HepG2 (cell line): ENCODE measurements around the gene EIF6. TPM values are rescaled to one million over a fixed set of nuclear protein-coding genes. Genes with fewer than 3 reads are reported as not detected.

Source experiments
- CAMTA2 ChIP-seq: sonication (generic); formaldehyde crosslinking; IDR thresholded peaks from 2 replicates; pipeline ENCODE4 v1.4.0; 2020; ENCODE audit warnings: mild to moderate bottlenecking, missing genetic modification reagents, borderline replicate concordance
- CTCF ChIP-seq: sonication (generic); formaldehyde crosslinking; IDR thresholded peaks from 2 replicates; pipeline ENCODE4 v1.5.0; 2020; ENCODE audit warnings: mild to moderate bottlenecking, missing genetic modification reagents, moderate library complexity
- ELF4 ChIP-seq: sonication (generic); formaldehyde crosslinking; IDR thresholded peaks from 2 replicates; pipeline ENCODE4 v1.5.0; 2020; ENCODE audit warnings: missing genetic modification reagents, mild to moderate bottlenecking, moderate library complexity, borderline replicate concordance
- MAFF ChIP-seq: IDR thresholded peaks from 2 replicates; pipeline ENCODE4 v1.6.1; 2011; ENCODE audit warnings: low read depth, low read length, improper control_type of control experiment
- MAFG ChIP-seq: sonication (generic); formaldehyde crosslinking; IDR thresholded peaks from 2 replicates; pipeline ENCODE4 v1.5.1; 2020; ENCODE audit warnings: mild to moderate bottlenecking, missing genetic modification reagents
- NR2F6 ChIP-seq, 2 experiments: IDR thresholded peaks; 2 replicates each; pipeline ENCODE4 v1.6.1; 2016; ENCODE audit warnings: antibody characterized with exemption in 1 of 2, mild to moderate bottlenecking in 1 of 2
- PAXIP1 ChIP-seq: sonication (generic); formaldehyde crosslinking; conservative IDR thresholded peaks from 2 replicates; pipeline ENCODE4 v1.4.0; 2020; ENCODE audit warnings: mild to moderate bottlenecking, missing genetic modification reagents, moderate library complexity
- SMAD1 ChIP-seq: sonication (generic); formaldehyde crosslinking; IDR thresholded peaks from 2 replicates; pipeline ENCODE4 v1.4.0; 2020; ENCODE audit warnings: missing genetic modification reagents, low read depth, mild to moderate bottlenecking, borderline replicate concordance
- TFDP1 ChIP-seq: IDR thresholded peaks from 2 replicates; pipeline ENCODE4 v1.6.1; 2016; ENCODE audit warnings: missing compliant biosample characterization, missing genetic modification reagents, borderline replicate concordance
- TP53 ChIP-seq: sonication (generic); formaldehyde crosslinking; conservative IDR thresholded peaks from 2 replicates; pipeline ENCODE4 v1.4.0; 2020; ENCODE audit warnings: missing genetic modification reagents
- TRIM24 ChIP-seq: sonication (generic); formaldehyde crosslinking; IDR thresholded peaks from 2 replicates; pipeline ENCODE4 v1.8.0; 2022; ENCODE audit warnings: mild to moderate bottlenecking, missing genetic modification reagents
- ZBTB4 ChIP-seq: sonication (generic); formaldehyde crosslinking; IDR thresholded peaks from 2 replicates; pipeline ENCODE4 v1.4.0; 2020; ENCODE audit warnings: missing genetic modification reagents, mild to moderate bottlenecking, borderline replicate concordance
- ZNF230 ChIP-seq: sonication (generic); formaldehyde crosslinking; IDR thresholded peaks from 2 replicates; pipeline ENCODE4 v1.4.0; 2020; ENCODE audit warnings: mild to moderate bottlenecking, missing genetic modification reagents
- ZNF510 ChIP-seq: sonication (generic); formaldehyde crosslinking; IDR thresholded peaks from 2 replicates; pipeline ENCODE4 v1.4.0; 2020; ENCODE audit warnings: low read depth, mild to moderate bottlenecking, missing genetic modification reagents
- ZNF556 ChIP-seq: sonication (generic); formaldehyde crosslinking; IDR thresholded peaks from 2 replicates; pipeline ENCODE4 v1.4.0; 2020; ENCODE audit warnings: mild to moderate bottlenecking, missing genetic modification reagents, borderline replicate concordance
- ZNF563 ChIP-seq: sonication (generic); formaldehyde crosslinking; IDR thresholded peaks from 2 replicates; pipeline ENCODE4 v1.8.0; 2022; ENCODE audit warnings: mild to moderate bottlenecking, moderate library complexity, missing genetic modification reagents
- ZNF746 ChIP-seq: sonication (generic); formaldehyde crosslinking; IDR thresholded peaks from 2 replicates; pipeline ENCODE4 v1.8.0; 2022; ENCODE audit warnings: mild to moderate bottlenecking, missing genetic modification reagents
- polyA plus RNA-seq, 8 experiments: library from polyadenylated mRNA; depleted of rRNA in 3 of 8; stranded (reverse) in 7 of 8; unstranded in 1 of 8; fragments of >200 nt; fragmentation: Illumina TruSeq in 4 of 8; extraction: Trizol in 4 of 8; gene quantifications; 2 replicates each; pipeline versions ENCODE4 v1.2.1 to v1.2.3, GENCODE V29; 2011 to 2016; ENCODE audit warnings: low read depth in 4 of 8, missing spikeins in 1 of 8, mixed read lengths in 1 of 8; ENCODE audit not compliant: insufficient read depth in 1 of 8
- total RNA-seq, 5 experiments: library from RNA; depleted of rRNA; stranded (reverse); fragments of >200 nt; fragmentation: Illumina TruSeq; extraction: Trizol; gene quantifications; 2 replicates each; pipeline ENCODE4 v1.2.3, GENCODE V29; 2016; ENCODE audit warnings: low read depth in 1 of 5

The EIF6 gene
- total and polyA plus RNA-seq, 2 of the 13 experiments (the other 11 are each of a cell fraction or from before 2014, with no cell fraction given): 462 to 466 TPM

GRCh38 chr20:35287509-35288324 lies 3.1 kb upstream of the EIF6 start (continued):
- no peak for TF ChIP-seq MAFG
- 0 out of 2 replicates have a peak, but pooled peaks have one; percentile 41 for TF ChIP-seq ZNF230 (CRISPR knock-in tag)
- no peak for TF ChIP-seq TFDP1 (CRISPR knock-in tag)
- no peak for TF ChIP-seq TRIM24
- TF ChIP-seq ZNF563 (CRISPR knock-in tag): 0 out of 2 replicates have a peak, but pooled peaks have one; percentile 72
- 0 out of 2 replicates have a peak, but pooled peaks have one; percentile 17 for TF ChIP-seq ZBTB4
- TF ChIP-seq MAFF: no peak
- no peak for TF ChIP-seq SMAD1 (CRISPR knock-in tag)
- no peak for TF ChIP-seq ZNF510 (CRISPR knock-in tag)
- 0 out of 2 replicates have a peak, but pooled peaks have one; percentile 23 for TF ChIP-seq CTCF
- peak; percentile 77 for TF ChIP-seq ZNF556 (CRISPR knock-in tag)
- TF ChIP-seq TP53 (CRISPR knock-in tag): no peak
- TF ChIP-seq ZNF746 (CRISPR knock-in tag): 0 out of 2 replicates have a peak, but pooled peaks have one; percentile 38
- TF ChIP-seq NR2F6 (IDR thresholded peaks at IDR 0.05): no peak
- peak; percentile 8; the same call in 1 of the 2 replicates for TF ChIP-seq NR2F6 (CRISPR knock-in tag; IDR thresholded peaks at IDR 0.05)
- TF ChIP-seq CAMTA2: no peak
- TF ChIP-seq PAXIP1 (CRISPR knock-in tag): peak; percentile 56
- no peak for TF ChIP-seq ELF4 (CRISPR knock-in tag)
